ENCODE results near the gene FGF9. TPM values are rescaled to one million over a fixed set of nuclear protein-coding genes. Genes with fewer than 3 reads are reported as not detected.

The FGF9 gene
- total and polyA plus RNA-seq, 7 experiments from 2014 or later, result 0.19 to 5.6 (median 2.0) TPM

Other genes with a start within 250 kb of the FGF9 start
- 10 to 100 TPM; 60.8 to 89.9 (median 71.7) TPM for gene ZDHHC20, start 211.8 kb upstream of the FGF9 start, total RNA-seq
- gene ZDHHC20, start 211.8 kb upstream of the FGF9 start, polyA plus RNA-seq, result 10 to 100 TPM; 36.8 to 38.3 TPM
- 10 to 100 TPM; 32.5 to 45.6 (median 37.5) TPM for gene MICU2, start 66.9 kb upstream of the FGF9 start, total RNA-seq
- 10 to 100 TPM; 30.6 to 39.8 TPM for gene MICU2, start 66.9 kb upstream of the FGF9 start, polyA plus RNA-seq

All from naive thymus-derived CD4-positive, alpha-beta T cell (primary cell).